ENCODE results near the gene VPS8.

DNA sequence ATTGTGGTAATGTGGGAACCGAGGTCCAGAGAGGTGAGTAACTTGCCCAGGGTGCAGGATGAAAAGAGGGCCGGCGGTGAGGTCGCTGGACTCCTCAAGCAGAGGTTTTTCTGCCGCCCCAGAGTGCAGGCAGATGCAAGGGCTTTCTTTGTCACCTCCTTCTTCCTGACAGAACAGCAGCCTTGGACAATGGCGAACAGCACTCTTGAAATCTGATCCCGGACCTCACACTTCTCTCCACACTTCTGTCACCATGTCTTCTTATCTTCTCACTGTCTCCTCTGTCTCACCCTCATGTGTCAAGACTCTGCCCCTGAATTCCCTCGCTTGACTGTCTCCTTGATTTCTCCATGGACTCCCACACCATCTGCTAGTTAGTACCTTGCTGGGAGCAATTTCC, 15.4 kb upstream of the VPS8 start:
- TF ChIP-seq, protein P1, sequence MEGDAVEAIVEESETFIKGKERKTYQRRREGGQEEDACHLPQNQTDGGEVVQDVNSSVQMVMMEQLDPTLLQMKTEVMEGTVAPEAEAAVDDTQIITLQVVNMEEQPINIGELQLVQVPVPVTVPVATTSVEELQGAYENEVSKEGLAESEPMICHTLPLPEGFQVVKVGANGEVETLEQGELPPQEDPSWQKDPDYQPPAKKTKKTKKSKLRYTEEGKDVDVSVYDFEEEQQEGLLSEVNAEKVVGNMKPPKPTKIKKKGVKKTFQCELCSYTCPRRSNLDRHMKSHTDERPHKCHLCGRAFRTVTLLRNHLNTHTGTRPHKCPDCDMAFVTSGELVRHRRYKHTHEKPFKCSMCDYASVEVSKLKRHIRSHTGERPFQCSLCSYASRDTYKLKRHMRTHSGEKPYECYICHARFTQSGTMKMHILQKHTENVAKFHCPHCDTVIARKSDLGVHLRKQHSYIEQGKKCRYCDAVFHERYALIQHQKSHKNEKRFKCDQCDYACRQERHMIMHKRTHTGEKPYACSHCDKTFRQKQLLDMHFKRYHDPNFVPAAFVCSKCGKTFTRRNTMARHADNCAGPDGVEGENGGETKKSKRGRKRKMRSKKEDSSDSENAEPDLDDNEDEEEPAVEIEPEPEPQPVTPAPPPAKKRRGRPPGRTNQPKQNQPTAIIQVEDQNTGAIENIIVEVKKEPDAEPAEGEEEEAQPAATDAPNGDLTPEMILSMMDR (IDR thresholded peaks at IDR 0.05), result no peak
- no peak for TF ChIP-seq POLR2A (IDR thresholded peaks at IDR 0.05; ENCODE audit: low read length)
- no peak for TF ChIP-seq JUN (IDR thresholded peaks at IDR 0.05)
- no peak for TF ChIP-seq MAFK (IDR thresholded peaks at IDR 0.05; ENCODE audit: partially characterized antibody)
- no peak for TF ChIP-seq EHF (CRISPR knock-in tag; IDR thresholded peaks at IDR 0.05)
- no peak for TF ChIP-seq RAD21 (conservative IDR thresholded peaks at IDR 0.05 in 1 of 2, IDR thresholded peaks at IDR 0.05 in 1 of 2)
- TF ChIP-seq SMC3 (IDR thresholded peaks at IDR 0.05), result no peak
- TF ChIP-seq EP300 (IDR thresholded peaks at IDR 0.05), result no peak
- TF ChIP-seq CEBPB (IDR thresholded peaks at IDR 0.05), result no peak
- no peak for TF ChIP-seq CHD2 (IDR thresholded peaks at IDR 0.05; ENCODE audit: low read length, partially characterized antibody)
- no peak for TF ChIP-seq MYC (IDR thresholded peaks at IDR 0.05; ENCODE audit: borderline replicate concordance, low read length)
- TF ChIP-seq CBX8 (IDR thresholded peaks at IDR 0.05), result no peak

Measured in A549 (cell line).